Sigmoid colon (tissue), 7 donors: ENCODE measurements around the gene XRCC5. TPM values are rescaled to one million over a fixed set of nuclear protein-coding genes. Genes with fewer than 3 reads are reported as not detected.

Experiments used
- DNase-seq: peaks from one replicate; pipeline ENCODE4 v3.0.0-alpha.2; 2019
- H3K27ac ChIP-seq, 4 donors: fragments of 200-600 bp; sonication (generic); one replicate each; pipeline ENCODE4 v1.5.1; 2016 to 2019; ENCODE audit warnings: mild to moderate bottlenecking in 1 of 4
- H3K27me3 ChIP-seq, 3 donors: fragments of 200-600 bp; sonication (generic); one replicate each; pipeline ENCODE4 v1.5.1; 2019; ENCODE audit warnings: mild to moderate bottlenecking in 1 of 3
- H3K36me3 ChIP-seq, 4 donors: fragments of 200-600 bp; sonication (generic); one replicate each; pipeline ENCODE4 v1.5.1; 2016 to 2019
- H3K4me1 ChIP-seq, 4 donors: fragments of 200-600 bp; sonication (generic); one replicate each; pipeline ENCODE4 v1.5.1; 2017 to 2019
- H3K4me3 ChIP-seq, 4 donors: fragments of 200-600 bp; sonication (generic); one replicate each; pipeline ENCODE4 v1.5.1; 2017 to 2019; ENCODE audit warnings: mild to moderate bottlenecking in 2 of 4, moderate library complexity in 1 of 4
- H3K9me3 ChIP-seq, 4 donors: fragments of 200-600 bp in 3 of 4; sonication (generic) in 3 of 4; one replicate each; pipeline versions ENCODE4 v1.5.1 to v1.6.1; 2013 to 2019
- CTCF ChIP-seq, 4 experiments: fragments of 450-650 bp in 3 of 4; fragments of 200-600 bp in 1 of 4; IDR thresholded peaks; one replicate each; pipeline ENCODE4 v1.5.1; 2016 to 2019; ENCODE audit warnings: antibody characterized with exemption in 4 of 4, mild to moderate bottlenecking in 3 of 4, moderate library complexity in 2 of 4
- EP300 ChIP-seq, 4 donors: sonication (generic); formaldehyde crosslinking; IDR thresholded peaks; one replicate each; pipeline ENCODE4 v1.6.1; 2017; ENCODE audit warnings: antibody characterized with exemption in 4 of 4
- POLR2A ChIP-seq, 2 donors: fragments of 450-650 bp; IDR thresholded peaks; one replicate each; pipeline ENCODE4 v1.6.1; 2016; ENCODE audit warnings: antibody characterized with exemption in 2 of 2, mild to moderate bottlenecking in 2 of 2, moderate library complexity in 2 of 2
- POLR2AphosphoS5 ChIP-seq, 4 donors: sonication (generic); formaldehyde crosslinking; IDR thresholded peaks; one replicate each; pipeline ENCODE4 v1.6.1; 2017; ENCODE audit warnings: antibody characterized with exemption in 4 of 4
- WGBS, 2 donors: extraction: QIAGEN DNeasy Blood & Tissue Kit; methylation state at CpG; one replicate each; pipeline ENCODE4 v1.1.7; 2013; 5-methylcytosine and 5-hydroxymethylcytosine counted together
- intact Hi-C: fragments of 100-400 bp; cut with DNase I; formaldehyde crosslinking; loops from one replicate; pipeline ENCODE4 v1.15.1; 2023
- polyA plus RNA-seq, 3 donors: library from polyadenylated mRNA; stranded (reverse); fragments of 200-250 nt; gene quantifications; one replicate each; pipeline ENCODE4 v1.2.3, GENCODE V29; 2013
- total RNA-seq, 4 donors: library from RNA; depleted of rRNA; stranded (reverse); fragments of >200 nt; gene quantifications; one replicate each; pipeline ENCODE4 v1.1.0, GENCODE V29; 2016
- donor health status: healthy with polysubstance abuse.
- donor health status: Bipolar disorder and iron deficiency.
- donor health status: healthy.

XRCC5 gene
- total and polyA plus RNA-seq, 7 donors, result 70.3 to 152 (median 111) TPM

- WGBS, 2 donors, result 17 to 69% methylated on average over 1 of the region's 1 CpG
- no peaks in the 10 kb centered on the region for H3K36me3 ChIP-seq
Measured at GRCh38 chr2:216090369-216090786, 18.8 kb upstream of the XRCC5 start.

GRCh38 chr2:216092646-216093045, 16.5 kb upstream of the XRCC5 start:
- intact Hi-C loops, result no loop called here
- no peak overlapping the region for H3K4me3 ChIP-seq
- TF ChIP-seq EP300 (IDR thresholded peaks at IDR 0.05) (no peak), POLR2A (IDR thresholded peaks at IDR 0.05) (no peak), POLR2AphosphoS5 (IDR thresholded peaks at IDR 0.05) (no peak), CTCF (IDR thresholded peaks at IDR 0.05) (no peak)
- no peaks in the 10 kb centered on the region for H3K36me3 ChIP-seq
- DNase-seq, result no peak
- no peaks in the 10 kb centered on the region for H3K27me3 ChIP-seq
- no peak overlapping the region for H3K27ac ChIP-seq
- H3K4me1 ChIP-seq, result no peaks in the 10 kb centered on the region
- no peaks in the 10 kb centered on the region for H3K9me3 ChIP-seq
- WGBS, 2 donors, result 76 to 88% methylated on average over 2 of the region's 2 CpGs

More at GRCh38 chr2:216090369-216090786, 18.8 kb upstream of the XRCC5 start:
- no peaks in the 10 kb centered on the region for H3K9me3 ChIP-seq
- intact Hi-C loops, result no loop called here
- no peak overlapping the region for H3K4me3 ChIP-seq
- no peak overlapping the region for H3K27ac ChIP-seq
- H3K27me3 ChIP-seq, result no peaks in the 10 kb centered on the region
- no peaks in the 10 kb centered on the region for H3K4me1 ChIP-seq
- DNase-seq, result no peak
- TF ChIP-seq POLR2A (IDR thresholded peaks at IDR 0.05) (no peak), POLR2AphosphoS5 (IDR thresholded peaks at IDR 0.05) (no peak), EP300 (IDR thresholded peaks at IDR 0.05) (no peak), CTCF (IDR thresholded peaks at IDR 0.05) (no peak)

- no peak for DNase-seq
- no peak for TF ChIP-seq CTCF (IDR thresholded peaks at IDR 0.05)
- TF ChIP-seq POLR2AphosphoS5 (IDR thresholded peaks at IDR 0.05), result no peak
- TF ChIP-seq EP300 (IDR thresholded peaks at IDR 0.05), result no peak
- Histone ChIP-seq H3K36me3 (no peaks in the 10 kb centered on the region), H3K9me3 (no peaks in the 10 kb centered on the region), H3K27me3 (no peaks in the 10 kb centered on the region), H3K4me3 (no peak overlapping the region), H3K4me1 (no peaks in the 10 kb centered on the region), H3K27ac (no peak overlapping the region)
- WGBS, 2 donors, result 79 to 93% methylated on average over 3 of the region's 3 CpGs
- intact Hi-C loops, result no loop called here
Measured at GRCh38 chr2:216094701-216095100, 14.4 kb upstream of the XRCC5 start.

GRCh38 chr2:216098421-216099334, 10.5 kb upstream of the XRCC5 start:
- Histone ChIP-seq H3K4me1 (no peaks in the 10 kb centered on the region), H3K27ac (no peak overlapping the region), H3K36me3 (no peaks in the 10 kb centered on the region), H3K27me3 (no peaks in the 10 kb centered on the region), H3K4me3 (no peak overlapping the region), H3K9me3 (no peaks in the 10 kb centered on the region)
- DNase-seq, result no peak
- no peak for TF ChIP-seq POLR2A (IDR thresholded peaks at IDR 0.05)
- TF ChIP-seq EP300 (IDR thresholded peaks at IDR 0.05), result no peak
- no peak for TF ChIP-seq CTCF (IDR thresholded peaks at IDR 0.05)
- TF ChIP-seq POLR2AphosphoS5 (IDR thresholded peaks at IDR 0.05), result no peak
- intact Hi-C loops, result no loop called here
- WGBS, 2 donors, result 94 to 95% methylated on average over 9 of the region's 9 CpGs
